ENCODE data around the gene DOHH.
A peak's percentile ranks its signal among the peaks of the same experiment; 100 is the strongest.

DOHH gene

GRCh38 chr19:3537438-3538240, 37.2 kb upstream of the DOHH start:
- Histone ChIP-seq H3K27me3 (ENCODE audit: insufficient read depth, insufficient read length) (no peaks in the 10 kb centered on the region), H3K36me3 (ENCODE audit: insufficient read depth, insufficient read length, low read length) (peaks cover 68% of the 10 kb centered on the region), H3K4me1 (ENCODE audit: insufficient read depth, insufficient read length) (peaks cover 20% of the 10 kb centered on the region), H3K9ac (ENCODE audit: insufficient read length, low read depth) (peak overlapping the region; percentile 28), H3K4me3 (ENCODE audit: insufficient read length, low read depth) (no peak overlapping the region), H3K9me3 (ENCODE audit: insufficient read depth, low read length) (no peaks in the 10 kb centered on the region)
- DNase-seq (ENCODE audit: low read depth, low spot score), result no peak
- TF ChIP-seq SUZ12 (IDR thresholded peaks at IDR 0.05; ENCODE audit: extremely low read depth, insufficient read depth, insufficient read length) (no peak), ZNF274 (IDR thresholded peaks at IDR 0.05; ENCODE audit: low read depth, low read length) (no peak), YY1 (IDR thresholded peaks at IDR 0.05; ENCODE audit: insufficient read depth, insufficient read length) (no peak)

GRCh38 chr19:3537101-3537437, 36.6 kb upstream of the DOHH start:
- TF ChIP-seq SUZ12 (IDR thresholded peaks at IDR 0.05; ENCODE audit: extremely low read depth, insufficient read depth, insufficient read length), result no peak
- no peaks in the 10 kb centered on the region for H3K27me3 ChIP-seq (ENCODE audit: insufficient read depth, insufficient read length)
- DNase-seq (ENCODE audit: low read depth, low spot score), result no peak
- no peak overlapping the region for H3K9ac ChIP-seq (ENCODE audit: insufficient read length, low read depth)
- peaks cover 68% of the 10 kb centered on the region for H3K36me3 ChIP-seq (ENCODE audit: insufficient read depth, insufficient read length, low read length)
- H3K9me3 ChIP-seq (ENCODE audit: insufficient read depth, low read length), result no peaks in the 10 kb centered on the region
- no peak overlapping the region for H3K4me3 ChIP-seq (ENCODE audit: insufficient read length, low read depth)
- H3K4me1 ChIP-seq (ENCODE audit: insufficient read depth, insufficient read length), result peaks cover 20% of the 10 kb centered on the region

GRCh38 chr19:3536429-3537100, 36.1 kb upstream of the DOHH start:
- Histone ChIP-seq H3K27me3 (ENCODE audit: insufficient read depth, insufficient read length) (no peaks in the 10 kb centered on the region), H3K9me3 (ENCODE audit: insufficient read depth, low read length) (no peaks in the 10 kb centered on the region), H3K4me1 (ENCODE audit: insufficient read depth, insufficient read length) (peaks cover 20% of the 10 kb centered on the region), H3K36me3 (ENCODE audit: insufficient read depth, insufficient read length, low read length) (peaks cover 73% of the 10 kb centered on the region), H3K4me3 (ENCODE audit: insufficient read length, low read depth) (no peak overlapping the region), H3K9ac (ENCODE audit: insufficient read length, low read depth) (peak overlapping the region; percentile 21)
- no peak for DNase-seq (ENCODE audit: low read depth, low spot score)
- no peak for TF ChIP-seq YY1 (IDR thresholded peaks at IDR 0.05; ENCODE audit: insufficient read depth, insufficient read length)
- no peak for TF ChIP-seq ZNF274 (IDR thresholded peaks at IDR 0.05; ENCODE audit: low read depth, low read length)
- no peak for TF ChIP-seq SUZ12 (IDR thresholded peaks at IDR 0.05; ENCODE audit: extremely low read depth, insufficient read depth, insufficient read length)

GRCh38 chr19:3535981-3536380, 35.5 kb upstream of the DOHH start:
- Histone ChIP-seq H3K9ac (ENCODE audit: insufficient read length, low read depth) (no peak overlapping the region), H3K36me3 (ENCODE audit: insufficient read depth, insufficient read length, low read length) (peaks cover 79% of the 10 kb centered on the region), H3K9me3 (ENCODE audit: insufficient read depth, low read length) (no peaks in the 10 kb centered on the region), H3K27me3 (ENCODE audit: insufficient read depth, insufficient read length) (no peaks in the 10 kb centered on the region), H3K4me1 (ENCODE audit: insufficient read depth, insufficient read length) (peaks cover 20% of the 10 kb centered on the region), H3K4me3 (ENCODE audit: insufficient read length, low read depth) (no peak overlapping the region)
- DNase-seq (ENCODE audit: low read depth, low spot score), result no peak
- TF ChIP-seq ZNF274 (IDR thresholded peaks at IDR 0.05; ENCODE audit: low read depth, low read length), result no peak
- TF ChIP-seq YY1 (IDR thresholded peaks at IDR 0.05; ENCODE audit: insufficient read depth, insufficient read length), result no peak
- TF ChIP-seq SUZ12 (IDR thresholded peaks at IDR 0.05; ENCODE audit: extremely low read depth, insufficient read depth, insufficient read length), result no peak

- Histone ChIP-seq H3K36me3 (ENCODE audit: insufficient read depth, insufficient read length, low read length) (peaks cover 83% of the 10 kb centered on the region), H3K9ac (ENCODE audit: insufficient read length, low read depth) (no peak overlapping the region), H3K4me3 (ENCODE audit: insufficient read length, low read depth) (no peak overlapping the region), H3K9me3 (ENCODE audit: insufficient read depth, low read length) (no peaks in the 10 kb centered on the region), H3K4me1 (ENCODE audit: insufficient read depth, insufficient read length) (peaks cover 20% of the 10 kb centered on the region), H3K27me3 (ENCODE audit: insufficient read depth, insufficient read length) (no peaks in the 10 kb centered on the region)
- no peak for TF ChIP-seq YY1 (IDR thresholded peaks at IDR 0.05; ENCODE audit: insufficient read depth, insufficient read length)
- no peak for TF ChIP-seq SUZ12 (IDR thresholded peaks at IDR 0.05; ENCODE audit: extremely low read depth, insufficient read depth, insufficient read length)
- no peak for TF ChIP-seq ZNF274 (IDR thresholded peaks at IDR 0.05; ENCODE audit: low read depth, low read length)
- no peak for DNase-seq (ENCODE audit: low read depth, low spot score)
Observed at GRCh38 chr19:3535563-3535965, 35.1 kb upstream of the DOHH start.

- peaks cover 20% of the 10 kb centered on the region for H3K4me1 ChIP-seq (ENCODE audit: insufficient read depth, insufficient read length)
Observed at GRCh38 chr19:3535235-3535535, 34.7 kb upstream of the DOHH start.

GRCh38 chr19:3534375-3535234, 34.1 kb upstream of the DOHH start:
- H3K36me3 ChIP-seq (ENCODE audit: insufficient read depth, insufficient read length, low read length), result peaks cover 86% of the 10 kb centered on the region
- H3K4me1 ChIP-seq (ENCODE audit: insufficient read depth, insufficient read length), result peaks cover 20% of the 10 kb centered on the region
- no peak for DNase-seq (ENCODE audit: low read depth, low spot score)
- TF ChIP-seq ZNF274 (IDR thresholded peaks at IDR 0.05; ENCODE audit: low read depth, low read length) (no peak), YY1 (IDR thresholded peaks at IDR 0.05; ENCODE audit: insufficient read depth, insufficient read length) (no peak), SUZ12 (IDR thresholded peaks at IDR 0.05; ENCODE audit: extremely low read depth, insufficient read depth, insufficient read length) (no peak)
- no peak overlapping the region for H3K4me3 ChIP-seq (ENCODE audit: insufficient read length, low read depth)
- no peak overlapping the region for H3K9ac ChIP-seq (ENCODE audit: insufficient read length, low read depth)
- H3K9me3 ChIP-seq (ENCODE audit: insufficient read depth, low read length), result no peaks in the 10 kb centered on the region
- no peaks in the 10 kb centered on the region for H3K27me3 ChIP-seq (ENCODE audit: insufficient read depth, insufficient read length)

More at GRCh38 chr19:3535235-3535535, 34.7 kb upstream of the DOHH start:
- TF ChIP-seq SUZ12 (IDR thresholded peaks at IDR 0.05; ENCODE audit: extremely low read depth, insufficient read depth, insufficient read length) (no peak), YY1 (IDR thresholded peaks at IDR 0.05; ENCODE audit: insufficient read depth, insufficient read length) (no peak)
- Histone ChIP-seq H3K36me3 (ENCODE audit: insufficient read depth, insufficient read length, low read length) (peaks cover 87% of the 10 kb centered on the region), H3K27me3 (ENCODE audit: insufficient read depth, insufficient read length) (no peaks in the 10 kb centered on the region), H3K9me3 (ENCODE audit: insufficient read depth, low read length) (no peaks in the 10 kb centered on the region), H3K9ac (ENCODE audit: insufficient read length, low read depth) (no peak overlapping the region), H3K4me3 (ENCODE audit: insufficient read length, low read depth) (no peak overlapping the region)
- DNase-seq (ENCODE audit: low read depth, low spot score), result no peak
